ENCODE data around the gene LGALS7B. TPM values are rescaled to one million over a fixed set of nuclear protein-coding genes. Genes with fewer than 3 reads are reported as not detected.

LGALS7B gene
- total and polyA plus RNA-seq, 10 of the 15 experiments (the other 5 are each of a cell fraction or from before 2014, with no cell fraction given): not detected

Small RNAs within 50 kb of the gene (small RNA-seq; reads per million reads assigned to genes)
- not detected for gene RNU6-140P

Other genes with a start within 250 kb of the LGALS7B start
Only the 7 nearest of the 16 such genes appear.
- gene CAPN12, start 44.7 kb upstream of the LGALS7B start, total RNA-seq (2014; rRNA removed): 2.8 and 4.1 TPM in 2 replicates
- 1.5 and 1.7 TPM in 2 replicates for gene CAPN12, start 44.7 kb upstream of the LGALS7B start, total RNA-seq (2014; rRNA removed; fragmentation: Illumina TruSeq; extraction: Trizol)
- 3.0 and 5.1 TPM in 2 replicates for gene CAPN12, start 44.7 kb upstream of the LGALS7B start, total RNA-seq (2021)
- 1.7 and 2.0 TPM in 2 replicates for gene CAPN12, start 44.7 kb upstream of the LGALS7B start, polyA plus RNA-seq (2011; rRNA removed)
- 2.7 and 3.1 TPM in 2 replicates for gene CAPN12, start 44.7 kb upstream of the LGALS7B start, polyA plus RNA-seq (2014; fragmentation: Illumina TruSeq; extraction: Trizol)
- 1 to 10 TPM; 1.2 to 2.0 TPM for gene CAPN12, start 44.7 kb upstream of the LGALS7B start, polyA plus RNA-seq (2014; fragmentation: Nextera tagmentation; extraction: Ambion mirVana)
- 4.6 and 7.3 TPM in 2 replicates for gene CAPN12, start 44.7 kb upstream of the LGALS7B start, polyA plus RNA-seq (2014; rRNA removed)
- gene CAPN12, start 44.7 kb upstream of the LGALS7B start, polyA plus RNA-seq (2016; fragmentation: Nextera tagmentation; extraction: Ambion mirVana): 1 to 10 TPM in 1 of 2 experiments, under 1 TPM in 1; 0.64 to 1.9 TPM
- gene LGALS7, start 15.7 kb upstream of the LGALS7B start, total RNA-seq (2014; rRNA removed): not detected in 2 replicates
- not detected in 2 replicates for gene LGALS7, start 15.7 kb upstream of the LGALS7B start, total RNA-seq (2014; rRNA removed; fragmentation: Illumina TruSeq; extraction: Trizol)
- not detected in 2 replicates for gene LGALS7, start 15.7 kb upstream of the LGALS7B start, total RNA-seq (2021)
- gene LGALS7, start 15.7 kb upstream of the LGALS7B start, polyA plus RNA-seq (2011; rRNA removed): 0.19 TPM in 1 of 2 replicates, not detected in the other
- gene LGALS7, start 15.7 kb upstream of the LGALS7B start, polyA plus RNA-seq (2014; fragmentation: Illumina TruSeq; extraction: Trizol): not detected in 2 replicates
- gene LGALS7, start 15.7 kb upstream of the LGALS7B start, polyA plus RNA-seq (2014; fragmentation: Nextera tagmentation; extraction: Ambion mirVana): not detected
- not detected in 2 replicates for gene LGALS7, start 15.7 kb upstream of the LGALS7B start, polyA plus RNA-seq (2014; rRNA removed)
- not detected for gene LGALS7, start 15.7 kb upstream of the LGALS7B start, polyA plus RNA-seq (2016; fragmentation: Nextera tagmentation; extraction: Ambion mirVana)
- 0.44 TPM in 1 of 2 replicates, not detected in the other for gene LGALS4, start 23.7 kb downstream of the LGALS7B start, total RNA-seq (2014; rRNA removed)
- gene LGALS4, start 23.7 kb downstream of the LGALS7B start, total RNA-seq (2014; rRNA removed; fragmentation: Illumina TruSeq; extraction: Trizol): not detected in 2 replicates
- 2.1 and 2.7 TPM in 2 replicates for gene LGALS4, start 23.7 kb downstream of the LGALS7B start, total RNA-seq (2021)
- 0.27 and 0.35 TPM in 2 replicates for gene LGALS4, start 23.7 kb downstream of the LGALS7B start, polyA plus RNA-seq (2011; rRNA removed)
- 0.24 TPM in 1 of 2 replicates, not detected in the other for gene LGALS4, start 23.7 kb downstream of the LGALS7B start, polyA plus RNA-seq (2014; fragmentation: Illumina TruSeq; extraction: Trizol)
- under 1 TPM in 1 of 2 experiments, not detected in 1; 0.15 TPM for gene LGALS4, start 23.7 kb downstream of the LGALS7B start, polyA plus RNA-seq (2014; fragmentation: Nextera tagmentation; extraction: Ambion mirVana)
- 0.06 and 0.13 TPM in 2 replicates for gene LGALS4, start 23.7 kb downstream of the LGALS7B start, polyA plus RNA-seq (2014; rRNA removed)
- gene LGALS4, start 23.7 kb downstream of the LGALS7B start, polyA plus RNA-seq (2016; fragmentation: Nextera tagmentation; extraction: Ambion mirVana): under 1 TPM in 1 of 2 experiments, not detected in 1; 0.28 TPM
- gene ECH1, start 42.6 kb downstream of the LGALS7B start, total RNA-seq (2014; rRNA removed): 92.4 and 121 TPM in 2 replicates
- 135 and 138 TPM in 2 replicates for gene ECH1, start 42.6 kb downstream of the LGALS7B start, total RNA-seq (2014; rRNA removed; fragmentation: Illumina TruSeq; extraction: Trizol)
- gene ECH1, start 42.6 kb downstream of the LGALS7B start, total RNA-seq (2021): 164 and 165 TPM in 2 replicates
- gene ECH1, start 42.6 kb downstream of the LGALS7B start, polyA plus RNA-seq (2011; rRNA removed): 114 and 139 TPM in 2 replicates
- gene ECH1, start 42.6 kb downstream of the LGALS7B start, polyA plus RNA-seq (2014; fragmentation: Illumina TruSeq; extraction: Trizol): 147 and 214 TPM in 2 replicates
- gene ECH1, start 42.6 kb downstream of the LGALS7B start, polyA plus RNA-seq (2014; fragmentation: Nextera tagmentation; extraction: Ambion mirVana): 100 to 1,000 TPM; 104 to 109 TPM
- 284 and 385 TPM in 2 replicates for gene ECH1, start 42.6 kb downstream of the LGALS7B start, polyA plus RNA-seq (2014; rRNA removed)
- gene ECH1, start 42.6 kb downstream of the LGALS7B start, polyA plus RNA-seq (2016; fragmentation: Nextera tagmentation; extraction: Ambion mirVana): 100 to 1,000 TPM; 248 to 270 TPM
- gene HNRNPL, start 60.8 kb downstream of the LGALS7B start, total RNA-seq (2014; rRNA removed): 319 and 322 TPM in 2 replicates
- gene HNRNPL, start 60.8 kb downstream of the LGALS7B start, total RNA-seq (2014; rRNA removed; fragmentation: Illumina TruSeq; extraction: Trizol): 240 and 248 TPM in 2 replicates
- 512 and 523 TPM in 2 replicates for gene HNRNPL, start 60.8 kb downstream of the LGALS7B start, total RNA-seq (2021)
- 278 and 395 TPM in 2 replicates for gene HNRNPL, start 60.8 kb downstream of the LGALS7B start, polyA plus RNA-seq (2011; rRNA removed)
- 416 and 440 TPM in 2 replicates for gene HNRNPL, start 60.8 kb downstream of the LGALS7B start, polyA plus RNA-seq (2014; fragmentation: Illumina TruSeq; extraction: Trizol)
- 10 to 100 TPM; 32.5 to 92.5 TPM for gene HNRNPL, start 60.8 kb downstream of the LGALS7B start, polyA plus RNA-seq (2014; fragmentation: Nextera tagmentation; extraction: Ambion mirVana)
- 241 and 268 TPM in 2 replicates for gene HNRNPL, start 60.8 kb downstream of the LGALS7B start, polyA plus RNA-seq (2014; rRNA removed)
- gene HNRNPL, start 60.8 kb downstream of the LGALS7B start, polyA plus RNA-seq (2016; fragmentation: Nextera tagmentation; extraction: Ambion mirVana): 100 to 1,000 TPM; 294 to 346 TPM
- 50.8 and 55.1 TPM in 2 replicates for gene RINL, start 89.1 kb downstream of the LGALS7B start, total RNA-seq (2014; rRNA removed)
- 35.6 and 37.8 TPM in 2 replicates for gene RINL, start 89.1 kb downstream of the LGALS7B start, total RNA-seq (2014; rRNA removed; fragmentation: Illumina TruSeq; extraction: Trizol)
- 51.3 and 54.9 TPM in 2 replicates for gene RINL, start 89.1 kb downstream of the LGALS7B start, total RNA-seq (2021)
- 44.4 and 64.2 TPM in 2 replicates for gene RINL, start 89.1 kb downstream of the LGALS7B start, polyA plus RNA-seq (2011; rRNA removed)
- gene RINL, start 89.1 kb downstream of the LGALS7B start, polyA plus RNA-seq (2014; fragmentation: Illumina TruSeq; extraction: Trizol): 29.7 and 36.4 TPM in 2 replicates
- 10 to 100 TPM; 14.5 to 16.3 TPM for gene RINL, start 89.1 kb downstream of the LGALS7B start, polyA plus RNA-seq (2014; fragmentation: Nextera tagmentation; extraction: Ambion mirVana)
- 54.8 and 62.4 TPM in 2 replicates for gene RINL, start 89.1 kb downstream of the LGALS7B start, polyA plus RNA-seq (2014; rRNA removed)
- 10 to 100 TPM; 46.3 to 48.9 TPM for gene RINL, start 89.1 kb downstream of the LGALS7B start, polyA plus RNA-seq (2016; fragmentation: Nextera tagmentation; extraction: Ambion mirVana)
- 27.6 and 29.5 TPM in 2 replicates for gene SIRT2, start 110.4 kb downstream of the LGALS7B start, total RNA-seq (2014; rRNA removed)
- 14.6 and 15.9 TPM in 2 replicates for gene SIRT2, start 110.4 kb downstream of the LGALS7B start, total RNA-seq (2014; rRNA removed; fragmentation: Illumina TruSeq; extraction: Trizol)
- gene SIRT2, start 110.4 kb downstream of the LGALS7B start, total RNA-seq (2021): 22.4 and 22.9 TPM in 2 replicates
- gene SIRT2, start 110.4 kb downstream of the LGALS7B start, polyA plus RNA-seq (2011; rRNA removed): 16.5 and 38.7 TPM in 2 replicates
- gene SIRT2, start 110.4 kb downstream of the LGALS7B start, polyA plus RNA-seq (2014; fragmentation: Illumina TruSeq; extraction: Trizol): 16.3 and 25.4 TPM in 2 replicates
- gene SIRT2, start 110.4 kb downstream of the LGALS7B start, polyA plus RNA-seq (2014; fragmentation: Nextera tagmentation; extraction: Ambion mirVana): 1 to 10 TPM; 1.4 to 5.1 TPM
- 21.4 and 25.5 TPM in 2 replicates for gene SIRT2, start 110.4 kb downstream of the LGALS7B start, polyA plus RNA-seq (2014; rRNA removed)
- 10 to 100 TPM; 25.6 to 27.5 TPM for gene SIRT2, start 110.4 kb downstream of the LGALS7B start, polyA plus RNA-seq (2016; fragmentation: Nextera tagmentation; extraction: Ambion mirVana)

Data from GM12878 (cell line).